ENCODE data around the gene GNG13.

Gene GNG13

GRCh38 chr16:818132-818531 is 17.6 kb upstream of the GNG13 start:
- Histone ChIP-seq H3K4me1 (ENCODE audit: control insufficient read depth, low read length) (peaks cover 14% of the 10 kb centered on the region), H3K4me3 (ENCODE audit: low read length) (no peak overlapping the region), H3K27me3 (ENCODE audit: control insufficient read depth, low read length) (peaks cover 13% of the 10 kb centered on the region), H3F3A (ENCODE audit: control insufficient read depth, insufficient read depth) (no peaks in the 10 kb centered on the region), H4K20me1 (ENCODE audit: control insufficient read depth, insufficient read depth, low read depth, low read length) (no peaks in the 10 kb centered on the region), H3K36me3 (ENCODE audit: control insufficient read depth, low read length) (no peaks in the 10 kb centered on the region), H3K27ac (ENCODE audit: low read depth, low read length) (no peak overlapping the region), H3K79me2 (ENCODE audit: control insufficient read depth, low read length) (no peaks in the 10 kb centered on the region), H3K9me3 (ENCODE audit: control insufficient read depth, insufficient read depth, low read length) (peaks cover 6% of the 10 kb centered on the region; the same call in 1 of the 2 replicates), H3K4me2 (ENCODE audit: low read length) (no peak overlapping the region), H3K9me2 (replicated peaks; ENCODE audit: control insufficient read depth, low read length) (no peaks in the 10 kb centered on the region)
- no peak for TF ChIP-seq CTCF (IDR thresholded peaks at IDR 0.05; ENCODE audit: low read depth, low read length, poor library complexity, severe bottlenecking)
- no peak for TF ChIP-seq EZH2phosphoT487 (IDR thresholded peaks at IDR 0.05; ENCODE audit: borderline replicate concordance, low read length)

DNA sequence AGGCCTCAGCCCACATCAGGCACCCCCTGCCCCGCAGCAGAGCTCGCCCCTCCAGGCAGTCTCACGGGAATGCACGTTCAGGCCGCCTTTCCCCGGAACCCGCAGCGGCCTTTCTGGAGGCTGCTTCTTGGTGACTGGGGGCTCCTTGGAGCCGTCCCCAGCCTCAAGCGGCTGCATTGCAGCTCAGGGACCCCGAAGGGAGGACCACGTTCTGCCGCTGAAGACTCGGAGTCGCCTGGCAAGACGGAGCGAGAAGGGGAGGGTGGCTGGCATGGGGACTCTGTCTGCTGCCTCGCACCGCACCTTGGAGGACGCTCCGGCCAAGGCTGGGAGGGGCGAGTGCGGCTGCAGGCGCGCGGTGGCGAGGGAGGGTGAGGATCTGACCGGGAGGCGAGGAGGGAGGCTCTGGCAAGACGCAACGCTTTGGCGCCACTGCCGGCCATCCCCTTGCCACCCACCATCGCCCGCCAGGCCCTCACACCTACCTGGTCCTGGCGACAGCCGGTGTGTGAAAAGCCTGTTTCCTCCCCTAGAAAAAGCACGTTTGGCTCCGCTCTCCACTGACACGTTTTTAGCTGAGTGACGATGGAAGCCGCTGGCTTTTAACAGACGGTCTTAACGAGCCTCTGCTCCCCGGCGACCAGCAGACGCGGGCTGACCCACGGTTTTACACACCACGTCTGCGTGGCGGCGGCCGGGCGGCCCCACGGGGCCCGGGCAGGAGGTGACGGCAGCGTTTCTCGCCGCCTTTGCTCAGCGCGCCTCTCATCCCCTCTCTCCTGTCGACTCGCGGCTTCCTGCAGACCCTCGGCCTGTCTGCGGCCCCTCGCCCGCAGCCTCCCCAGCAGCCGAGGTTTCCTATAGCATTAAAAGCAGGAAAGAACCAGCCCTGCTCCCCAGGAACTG is 16.7 kb upstream of the GNG13 start:
- no peaks in the 10 kb centered on the region for H3F3A ChIP-seq (ENCODE audit: control insufficient read depth, insufficient read depth)
- H3K27me3 ChIP-seq (ENCODE audit: control insufficient read depth, low read length), result peaks cover 18% of the 10 kb centered on the region
- H3K4me2 ChIP-seq (ENCODE audit: low read length), result no peak overlapping the region
- no peak overlapping the region for H3K4me3 ChIP-seq (ENCODE audit: low read length)
- H3K27ac ChIP-seq (ENCODE audit: low read depth, low read length), result no peak overlapping the region
- H3K9me3 ChIP-seq (ENCODE audit: control insufficient read depth, insufficient read depth, low read length), result peaks cover 6% of the 10 kb centered on the region; the same call in 1 of the 2 replicates
- no peaks in the 10 kb centered on the region for H3K79me2 ChIP-seq (ENCODE audit: control insufficient read depth, low read length)
- no peaks in the 10 kb centered on the region for H3K36me3 ChIP-seq (ENCODE audit: control insufficient read depth, low read length)
- peaks cover 14% of the 10 kb centered on the region for H3K4me1 ChIP-seq (ENCODE audit: control insufficient read depth, low read length)
- TF ChIP-seq CTCF (IDR thresholded peaks at IDR 0.05; ENCODE audit: low read depth, low read length, poor library complexity, severe bottlenecking) (no peak), EZH2phosphoT487 (IDR thresholded peaks at IDR 0.05; ENCODE audit: borderline replicate concordance, low read length) (no peak)
- H3K9me2 ChIP-seq (replicated peaks; ENCODE audit: control insufficient read depth, low read length), result no peaks in the 10 kb centered on the region
- no peaks in the 10 kb centered on the region for H4K20me1 ChIP-seq (ENCODE audit: control insufficient read depth, insufficient read depth, low read depth, low read length)

- H3K79me2 ChIP-seq (ENCODE audit: control insufficient read depth, low read length), result no peaks in the 10 kb centered on the region
- H3K9me2 ChIP-seq (replicated peaks; ENCODE audit: control insufficient read depth, low read length), result no peaks in the 10 kb centered on the region
- no peak overlapping the region for H3K4me3 ChIP-seq (ENCODE audit: low read length)
- H3K36me3 ChIP-seq (ENCODE audit: control insufficient read depth, low read length), result no peaks in the 10 kb centered on the region
- peaks cover 6% of the 10 kb centered on the region; the same call in 1 of the 2 replicates for H3K9me3 ChIP-seq (ENCODE audit: control insufficient read depth, insufficient read depth, low read length)
- H3K27me3 ChIP-seq (ENCODE audit: control insufficient read depth, low read length), result peaks cover 25% of the 10 kb centered on the region
- peaks cover 14% of the 10 kb centered on the region for H3K4me1 ChIP-seq (ENCODE audit: control insufficient read depth, low read length)
- H3F3A ChIP-seq (ENCODE audit: control insufficient read depth, insufficient read depth), result no peaks in the 10 kb centered on the region
- no peak overlapping the region for H3K4me2 ChIP-seq (ENCODE audit: low read length)
- no peaks in the 10 kb centered on the region for H4K20me1 ChIP-seq (ENCODE audit: control insufficient read depth, insufficient read depth, low read depth, low read length)
- TF ChIP-seq CTCF (IDR thresholded peaks at IDR 0.05; ENCODE audit: low read depth, low read length, poor library complexity, severe bottlenecking), result no peak
- no peak for TF ChIP-seq EZH2phosphoT487 (IDR thresholded peaks at IDR 0.05; ENCODE audit: borderline replicate concordance, low read length)
- H3K27ac ChIP-seq (ENCODE audit: low read depth, low read length), result no peak overlapping the region
These were observed 15.3 kb upstream of the GNG13 start for GRCh38 chr16:815861-816260.
